Measurements from ENCODE around the gene ARHGEF40.

Gene ARHGEF40

GRCh38 chr14:21098076-21098891 is 28.2 kb downstream of the ARHGEF40 start, which contains the start of gene ZNF219:
ZNF219 (minus strand) TSS chr14:21098655; CDS start chr14:21093591, 5,064 bp downstream.
- peak; percentile 71 for DNase-seq (ENCODE audit: low spot score)

DNA sequence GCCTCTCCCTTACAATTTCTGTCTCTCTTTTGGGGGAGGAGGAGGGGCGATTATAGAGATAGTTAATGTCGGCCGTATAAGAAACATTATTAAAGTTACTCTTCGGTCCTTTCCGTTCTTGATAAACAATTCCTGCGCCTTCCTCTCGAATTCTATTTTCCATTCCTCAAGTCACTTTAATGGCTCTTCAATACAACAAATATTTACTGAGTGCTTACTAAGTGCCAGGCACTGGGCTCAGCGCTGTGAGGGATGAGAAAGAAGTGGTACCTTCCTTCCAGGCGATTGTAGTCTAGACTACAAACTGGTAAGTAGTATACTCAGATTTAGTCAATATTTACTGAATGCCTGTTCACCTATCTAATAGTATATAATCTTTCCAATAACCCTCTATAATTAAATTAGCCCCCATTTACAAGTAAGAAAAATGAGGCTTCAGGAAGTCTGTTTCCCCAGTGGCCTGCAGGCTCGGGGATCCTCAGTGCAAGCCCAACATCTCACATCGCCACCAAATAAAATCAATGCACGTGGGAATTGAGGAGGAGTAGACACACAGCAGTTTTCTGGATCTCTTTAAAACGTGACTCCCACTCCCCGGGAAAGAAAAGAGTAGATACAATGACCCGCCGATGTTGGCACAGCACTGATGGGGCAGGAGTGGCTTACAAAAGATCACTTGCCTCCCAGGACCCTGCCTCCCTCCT is 28.9 kb downstream of the ARHGEF40 start:
- no peak for DNase-seq (ENCODE audit: low spot score)

DNA sequence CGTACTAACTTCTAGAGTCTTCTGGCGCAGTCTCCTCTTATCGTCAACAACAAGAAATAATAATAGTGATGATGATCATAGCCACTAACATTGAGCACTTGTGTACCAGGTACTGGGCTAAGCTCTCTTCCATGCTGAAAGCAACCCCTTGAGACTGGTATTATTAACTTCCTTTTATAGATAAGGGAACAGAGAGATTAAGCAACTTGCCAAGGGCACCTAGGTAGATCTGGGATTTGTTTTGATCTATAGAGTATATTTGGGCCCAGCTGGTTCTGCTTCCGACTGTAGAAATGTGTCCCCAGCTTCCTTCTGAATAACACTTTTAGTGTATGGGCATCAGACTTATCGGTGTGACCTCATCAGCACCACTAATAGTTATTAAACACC is 29.5 kb downstream of the ARHGEF40 start:
- no peak for DNase-seq (ENCODE audit: low spot score)

GRCh38 chr14:21100931-21101330 is 30.8 kb downstream of the ARHGEF40 start, which contains the start of gene TMEM253:
TMEM253 (plus strand) TSS chr14:21101066; CDS start chr14:21101344, 278 bp downstream.
- no peak for DNase-seq (ENCODE audit: low spot score)

- DNase-seq (ENCODE audit: low spot score), result no peak
These were observed 31.8 kb downstream of the ARHGEF40 start for GRCh38 chr14:21101802-21102413.

GRCh38 chr14:21102521-21103410 is 32.7 kb downstream of the ARHGEF40 start:
- no peak for DNase-seq (ENCODE audit: low spot score)

GRCh38 chr14:21103411-21103709 is 33.3 kb downstream of the ARHGEF40 start:
- no peak for DNase-seq (ENCODE audit: low spot score)

GRCh38 chr14:21103710-21104447 is 33.8 kb downstream of the ARHGEF40 start:
- peak; percentile 98 for DNase-seq (ENCODE audit: low spot score)

DNA sequence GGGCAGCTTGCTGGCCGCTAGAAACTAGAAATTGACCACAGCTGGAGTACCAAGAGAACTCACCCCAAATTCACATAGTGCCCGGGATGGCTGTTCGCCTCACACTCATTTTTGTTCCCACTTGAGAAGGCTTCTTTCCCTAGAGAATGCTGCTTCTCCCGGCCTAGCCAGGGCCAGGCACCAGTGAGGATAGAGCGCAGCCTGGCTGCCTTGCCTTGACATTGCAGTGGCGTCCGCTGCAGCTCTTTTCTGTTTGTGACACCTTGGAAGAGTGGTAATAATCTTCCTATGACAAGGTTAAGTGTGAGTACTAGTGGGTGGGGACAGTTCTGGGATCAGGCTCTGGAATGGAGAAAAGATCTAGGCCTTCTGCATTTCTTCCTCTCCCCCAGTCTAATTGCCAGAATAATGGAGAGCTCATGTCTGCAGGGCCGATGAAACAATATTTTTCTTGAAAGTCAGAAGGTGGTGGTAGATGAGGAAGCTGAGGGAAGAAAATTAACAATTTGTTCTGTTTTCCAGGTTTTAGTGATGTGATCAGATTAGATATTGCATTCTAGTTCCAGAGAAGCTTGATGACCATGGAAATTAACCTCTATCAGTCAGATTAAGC is 34.5 kb downstream of the ARHGEF40 start:
- peak; percentile 91 for DNase-seq (ENCODE audit: low spot score)

GRCh38 chr14:21105095-21105494 is 35.0 kb downstream of the ARHGEF40 start:
- no peak for DNase-seq (ENCODE audit: low spot score)

DNA sequence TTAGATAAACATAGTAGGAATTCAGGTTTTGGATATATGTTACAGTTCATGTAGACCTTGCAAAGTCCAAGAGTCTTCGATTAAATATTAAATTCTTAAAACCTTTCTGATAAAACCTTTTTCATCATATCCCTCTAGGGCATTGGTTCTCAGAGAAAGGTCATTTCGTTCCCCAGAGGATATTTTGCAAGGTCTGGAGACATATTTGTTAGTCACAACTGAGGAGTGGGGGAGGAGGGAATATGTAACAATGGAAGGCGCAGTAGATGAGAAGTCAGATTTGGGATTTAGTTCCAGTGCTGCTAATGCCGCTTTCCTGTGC is 36.0 kb downstream of the ARHGEF40 start:
- DNase-seq (ENCODE audit: low spot score), result no peak

- peak; percentile 91 for DNase-seq (ENCODE audit: low spot score)
These were observed 36.6 kb downstream of the ARHGEF40 start for GRCh38 chr14:21106498-21107282.

DNA sequence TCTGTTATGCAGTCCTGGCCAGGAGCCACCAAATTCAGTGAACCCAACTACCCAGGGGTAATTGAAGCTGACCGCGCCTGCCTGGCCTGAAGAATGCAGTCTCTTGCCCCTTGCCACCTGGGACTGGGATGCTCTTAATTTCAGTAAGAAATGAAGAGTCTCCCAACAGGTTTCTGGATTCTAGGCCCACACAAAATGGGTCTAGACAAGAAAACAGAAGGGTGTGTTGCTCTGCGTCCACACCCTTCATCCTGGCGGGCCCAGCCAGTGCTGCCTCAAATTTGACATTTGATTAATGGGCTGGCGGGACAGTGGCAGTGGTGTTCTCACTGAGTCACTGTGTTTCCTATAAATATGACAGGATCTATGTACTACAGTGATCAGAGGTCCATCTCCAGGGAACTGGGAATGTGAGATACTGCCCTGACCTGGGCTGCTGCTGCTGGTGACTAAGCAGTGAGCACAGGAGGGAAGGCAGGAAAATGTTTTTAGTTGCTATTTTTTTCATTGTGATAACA is 37.2 kb downstream of the ARHGEF40 start:
- DNase-seq (ENCODE audit: low spot score), result no peak

GRCh38 chr14:21108791-21109190 is 38.7 kb downstream of the ARHGEF40 start:
- DNase-seq (ENCODE audit: low spot score), result no peak

- no peak for DNase-seq (ENCODE audit: low spot score)
These were observed 39.5 kb downstream of the ARHGEF40 start for GRCh38 chr14:21109377-21110138.

DNA sequence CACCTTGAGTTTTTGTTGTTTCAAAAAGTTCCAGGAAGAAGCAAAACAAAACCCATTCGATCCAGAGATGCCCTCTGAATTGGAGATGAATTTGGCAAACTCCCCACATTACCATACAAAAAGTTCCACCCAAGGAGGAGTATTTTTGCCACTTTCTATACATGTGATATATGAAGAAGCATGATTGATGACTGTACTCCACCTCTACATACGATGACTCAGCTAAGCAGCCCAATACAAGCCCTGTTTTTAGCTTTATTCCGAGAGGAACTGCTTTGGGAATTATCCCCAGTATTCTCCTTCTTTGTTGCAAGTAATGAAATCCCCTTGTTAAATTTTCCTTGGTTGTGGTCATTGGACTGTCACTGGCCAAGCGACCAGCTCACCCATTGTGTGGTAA is 42.2 kb downstream of the ARHGEF40 start:
- DNase-seq (ENCODE audit: low spot score), result no peak

GRCh38 chr14:21113369-21113768 is 43.3 kb downstream of the ARHGEF40 start:
- DNase-seq (ENCODE audit: low spot score), result no peak

GRCh38 chr14:21118933-21119332 is 48.8 kb downstream of the ARHGEF40 start:
- DNase-seq (ENCODE audit: low spot score), result no peak

- DNase-seq (ENCODE audit: low spot score), result no peak
These were observed 50.6 kb downstream of the ARHGEF40 start for GRCh38 chr14:21120686-21121085.
